ENCODE data around the gene LRFN2.

The LRFN2 gene

DNA sequence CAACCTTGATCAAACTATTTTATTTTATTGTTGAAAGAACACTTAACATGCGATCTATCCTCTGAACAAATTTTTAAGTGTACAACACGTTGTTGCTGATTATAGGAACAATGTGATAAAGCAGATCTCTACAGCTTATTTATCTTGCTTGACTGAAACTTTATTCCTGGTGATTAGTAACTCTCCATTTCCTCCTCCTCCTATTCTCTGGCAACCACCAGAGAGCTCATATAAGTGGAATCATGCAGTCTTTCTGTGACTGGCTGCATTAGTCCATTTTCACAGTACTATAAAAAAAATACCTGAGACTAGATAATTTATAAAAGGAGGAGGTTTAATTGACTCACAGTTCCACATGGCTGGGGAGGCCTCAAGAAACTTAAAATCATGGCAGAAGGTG is 218.1 kb downstream of the LRFN2 start:
- Histone ChIP-seq H3K27ac (ENCODE audit: low read depth, low read length, severe bottlenecking) (no peak overlapping the region), H3K4me3 (ENCODE audit: extremely low read depth, insufficient read depth, low read length, poor library complexity, severe bottlenecking) (no peak overlapping the region), H3K9me3 (ENCODE audit: control insufficient read depth, low read length) (peaks cover 5% of the 10 kb centered on the region), H3K36me3 (ENCODE audit: control insufficient read depth, insufficient read depth, low read length) (no peaks in the 10 kb centered on the region), H3K4me1 (ENCODE audit: control insufficient read depth, insufficient read depth, low read length, poor library complexity, severe bottlenecking) (no peaks in the 10 kb centered on the region)
- WGBS, 2 experiments (ENCODE audit: insufficient coverage in 2 of 2) = no CpG with 5 or more reads among the region's 2 CpGs

DNA sequence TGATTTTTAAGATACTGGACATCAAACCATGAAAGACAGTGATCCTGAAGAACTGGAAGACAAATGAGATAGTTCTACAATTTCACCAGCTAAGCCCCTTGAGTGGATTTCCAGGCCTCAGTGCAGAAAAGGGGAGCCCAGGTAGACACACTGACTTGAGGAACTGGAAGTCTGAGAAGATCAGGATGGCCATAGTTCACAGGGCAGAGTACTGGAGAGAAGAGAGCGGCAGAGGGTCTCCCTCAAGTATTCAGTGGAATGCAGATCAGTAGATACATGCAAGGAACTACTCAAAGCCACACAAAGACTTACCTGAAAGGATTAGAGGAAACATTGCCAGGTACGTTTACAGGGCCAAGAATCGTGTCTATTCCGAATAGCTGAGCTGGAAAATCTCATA is 224.3 kb downstream of the LRFN2 start:
- Histone ChIP-seq H3K9me3 (ENCODE audit: control insufficient read depth, low read length) (peaks cover 5% of the 10 kb centered on the region), H3K4me1 (ENCODE audit: control insufficient read depth, insufficient read depth, low read length, poor library complexity, severe bottlenecking) (no peaks in the 10 kb centered on the region), H3K36me3 (ENCODE audit: control insufficient read depth, insufficient read depth, low read length) (no peaks in the 10 kb centered on the region), H3K27ac (ENCODE audit: low read depth, low read length, severe bottlenecking) (no peak overlapping the region), H3K4me3 (ENCODE audit: extremely low read depth, insufficient read depth, low read length, poor library complexity, severe bottlenecking) (no peak overlapping the region)
- 77 to 85% methylated on average over 3 to 4 of the region's 4 CpGs for WGBS, 2 experiments (ENCODE audit: insufficient coverage in 2 of 2)

DNA sequence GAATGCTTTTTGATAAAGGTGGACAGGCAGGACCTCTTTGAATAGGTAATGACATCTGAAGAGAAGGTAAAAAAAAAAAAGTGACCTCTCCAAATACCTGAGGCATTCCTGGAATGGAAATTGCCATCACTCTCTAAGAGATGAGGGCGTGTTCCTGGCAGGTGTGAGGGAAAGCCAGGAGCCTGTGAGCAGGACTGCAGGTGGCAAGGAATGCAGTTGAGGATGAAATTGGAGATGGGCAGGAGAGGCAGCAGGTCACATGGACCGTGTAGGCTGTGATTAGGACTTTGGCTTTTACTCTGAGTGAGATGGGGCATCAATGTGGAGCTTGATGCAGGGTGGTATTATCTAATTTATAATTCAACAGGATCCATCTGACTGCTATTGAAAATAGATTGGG is 227.4 kb downstream of the LRFN2 start:
- Histone ChIP-seq H3K36me3 (ENCODE audit: control insufficient read depth, insufficient read depth, low read length) (no peaks in the 10 kb centered on the region), H3K27ac (ENCODE audit: low read depth, low read length, severe bottlenecking) (no peak overlapping the region), H3K4me1 (ENCODE audit: control insufficient read depth, insufficient read depth, low read length, poor library complexity, severe bottlenecking) (peaks cover 10% of the 10 kb centered on the region), H3K4me3 (ENCODE audit: extremely low read depth, insufficient read depth, low read length, poor library complexity, severe bottlenecking) (no peak overlapping the region), H3K9me3 (ENCODE audit: control insufficient read depth, low read length) (no peaks in the 10 kb centered on the region)
- 39 to 60% methylated on average over 1 to 2 of the region's 2 CpGs for WGBS, 2 experiments (ENCODE audit: insufficient coverage in 2 of 2)

DNA sequence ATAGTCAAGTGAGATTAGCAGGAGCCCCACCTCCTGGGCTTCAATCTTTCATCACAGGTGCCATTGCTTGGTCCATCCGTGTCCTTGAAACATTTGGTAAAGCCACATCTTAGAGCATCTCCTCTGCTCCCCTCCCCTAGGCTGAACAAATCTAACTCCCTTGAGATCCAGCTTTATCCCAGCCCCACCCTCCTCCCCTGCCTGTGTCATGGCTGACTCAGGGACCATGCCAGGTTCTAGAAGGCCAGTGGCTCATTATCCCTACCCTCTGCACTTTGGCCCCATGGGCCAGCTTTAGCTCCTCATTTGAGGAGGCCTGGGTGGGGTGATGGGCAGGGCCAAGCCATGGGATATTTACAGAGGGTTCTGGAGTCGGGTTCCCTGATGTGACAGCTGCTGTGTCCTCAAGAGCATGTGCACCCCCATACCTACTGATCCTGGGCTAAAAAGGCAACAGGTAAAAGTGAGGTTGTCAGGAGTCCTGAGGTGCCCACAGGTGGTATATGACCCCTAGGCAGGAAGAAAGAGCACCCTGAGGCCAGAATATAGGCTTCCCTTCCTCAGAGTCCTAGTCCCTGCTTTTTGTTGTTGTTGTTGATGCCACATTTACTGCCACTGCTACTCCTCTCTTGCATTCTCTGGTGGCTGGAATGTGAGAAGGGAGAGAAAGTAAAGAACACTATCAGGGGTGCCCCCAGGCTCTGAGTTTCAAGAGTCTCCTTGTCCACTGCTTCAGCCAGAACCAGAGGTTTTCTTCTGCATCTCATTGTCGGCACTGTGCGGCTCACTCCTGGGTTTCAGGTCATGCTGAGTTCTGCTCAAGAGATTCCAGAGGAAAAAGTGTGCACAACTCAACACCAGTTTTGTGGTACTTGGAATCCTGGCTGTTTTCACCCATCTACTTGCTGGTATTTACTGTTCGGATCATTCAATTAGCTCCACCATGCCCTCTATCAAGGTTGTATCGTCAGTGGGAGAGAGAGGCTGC is 228.4 kb downstream of the LRFN2 start:
- H3K9me3 ChIP-seq (ENCODE audit: control insufficient read depth, low read length) = no peaks in the 10 kb centered on the region
- peaks cover 10% of the 10 kb centered on the region for H3K4me1 ChIP-seq (ENCODE audit: control insufficient read depth, insufficient read depth, low read length, poor library complexity, severe bottlenecking)
- WGBS, 2 experiments (ENCODE audit: insufficient coverage in 2 of 2) = 89 to 99% methylated on average over 4 to 5 of the region's 6 CpGs
- H3K27ac ChIP-seq (ENCODE audit: low read depth, low read length, severe bottlenecking) = no peak overlapping the region
- H3K36me3 ChIP-seq (ENCODE audit: control insufficient read depth, insufficient read depth, low read length) = no peaks in the 10 kb centered on the region
- H3K4me3 ChIP-seq (ENCODE audit: extremely low read depth, insufficient read depth, low read length, poor library complexity, severe bottlenecking) = no peak overlapping the region

DNA sequence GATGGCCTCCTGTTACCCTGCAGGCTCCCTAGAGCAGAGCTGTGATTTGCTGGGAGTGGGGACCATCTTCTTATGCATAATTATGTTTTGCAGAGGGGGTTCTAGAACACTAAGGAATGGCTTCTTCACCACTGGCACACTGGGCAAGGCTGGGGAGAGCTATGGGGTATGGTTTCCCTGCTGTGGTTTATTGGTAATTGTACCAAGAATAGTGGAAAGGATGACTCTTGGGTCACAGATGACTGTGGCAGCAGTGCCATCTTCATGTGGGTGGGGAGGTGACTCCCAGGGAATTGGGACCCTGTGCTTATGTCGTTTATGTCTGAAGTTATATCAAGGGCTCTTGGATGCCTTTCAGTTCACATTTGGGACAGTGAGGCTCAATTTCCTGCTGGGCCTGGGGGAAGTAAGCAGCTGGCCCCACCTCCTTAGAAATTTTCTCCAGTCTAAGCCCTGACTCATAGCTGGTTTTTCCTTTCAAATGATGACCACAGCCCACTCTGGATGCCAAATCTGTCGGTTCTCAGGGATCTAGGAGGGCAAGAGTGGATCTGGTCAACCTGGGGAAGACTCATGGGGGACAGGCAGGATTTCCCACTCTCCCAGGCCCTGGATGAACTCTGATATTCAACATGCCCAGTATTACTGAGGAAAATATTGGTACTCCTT is 230.8 kb downstream of the LRFN2 start:
- H3K4me3 ChIP-seq (ENCODE audit: extremely low read depth, insufficient read depth, low read length, poor library complexity, severe bottlenecking) = no peak overlapping the region
- no peak overlapping the region for H3K27ac ChIP-seq (ENCODE audit: low read depth, low read length, severe bottlenecking)
- H3K36me3 ChIP-seq (ENCODE audit: control insufficient read depth, insufficient read depth, low read length) = no peaks in the 10 kb centered on the region
- no peaks in the 10 kb centered on the region for H3K9me3 ChIP-seq (ENCODE audit: control insufficient read depth, low read length)
- WGBS, 2 experiments (ENCODE audit: insufficient coverage in 2 of 2) = 0% methylated on average over 1 of the region's 2 CpGs
- H3K4me1 ChIP-seq (ENCODE audit: control insufficient read depth, insufficient read depth, low read length, poor library complexity, severe bottlenecking) = peaks cover 27% of the 10 kb centered on the region

DNA sequence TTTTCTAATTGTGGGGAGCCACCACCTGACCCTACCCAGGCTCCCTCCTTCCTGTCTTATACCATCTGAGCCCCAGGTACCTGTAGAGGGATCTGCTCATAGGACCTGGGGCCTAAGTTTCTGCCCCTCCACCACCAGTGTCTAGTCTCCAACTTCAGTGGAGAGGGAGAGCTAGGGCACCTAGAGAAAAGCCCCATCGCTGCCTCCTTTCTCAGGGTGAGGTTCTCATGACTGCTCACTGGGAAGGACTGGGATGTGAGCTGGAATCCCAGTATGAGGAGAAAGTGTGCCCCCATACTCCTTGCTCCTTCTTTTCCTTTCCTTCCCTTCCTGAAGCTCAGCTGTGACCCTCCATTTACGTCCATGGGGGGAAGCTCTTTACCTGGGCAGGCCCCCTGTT is 231.6 kb downstream of the LRFN2 start:
- Histone ChIP-seq H3K9me3 (ENCODE audit: control insufficient read depth, low read length) (no peaks in the 10 kb centered on the region), H3K4me3 (ENCODE audit: extremely low read depth, insufficient read depth, low read length, poor library complexity, severe bottlenecking) (no peak overlapping the region), H3K27ac (ENCODE audit: low read depth, low read length, severe bottlenecking) (no peak overlapping the region), H3K4me1 (ENCODE audit: control insufficient read depth, insufficient read depth, low read length, poor library complexity, severe bottlenecking) (peaks cover 33% of the 10 kb centered on the region), H3K36me3 (ENCODE audit: control insufficient read depth, insufficient read depth, low read length) (no peaks in the 10 kb centered on the region)
- 100% methylated on average over 1 to 2 of the region's 2 CpGs for WGBS, 2 experiments (ENCODE audit: insufficient coverage in 2 of 2)

DNA sequence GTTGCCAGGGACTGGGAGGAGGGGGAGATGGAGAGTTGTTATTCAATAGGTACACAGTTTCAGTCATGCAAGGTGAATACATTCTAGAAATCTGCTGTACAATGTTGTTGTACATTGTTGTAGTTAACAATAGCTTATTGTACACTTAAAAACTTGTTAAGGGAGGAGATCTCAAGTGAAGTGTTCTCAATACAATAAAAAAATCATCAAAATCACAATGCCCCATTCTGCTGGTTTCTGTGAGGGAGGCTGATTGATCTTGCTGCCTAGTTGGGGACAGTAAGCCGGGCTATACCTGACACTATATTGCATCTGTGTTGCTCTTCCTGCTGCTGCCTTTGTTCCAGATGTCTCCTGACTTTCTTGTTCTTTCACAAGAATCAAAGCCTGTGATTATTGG is 232.1 kb downstream of the LRFN2 start:
- H3K4me3 ChIP-seq (ENCODE audit: extremely low read depth, insufficient read depth, low read length, poor library complexity, severe bottlenecking) = no peak overlapping the region
- H3K36me3 ChIP-seq (ENCODE audit: control insufficient read depth, insufficient read depth, low read length) = no peaks in the 10 kb centered on the region
- WGBS, 2 experiments (ENCODE audit: insufficient coverage in 2 of 2) = 80 to 100% methylated on average over 1 of the region's 1 CpG
- H3K9me3 ChIP-seq (ENCODE audit: control insufficient read depth, low read length) = no peaks in the 10 kb centered on the region
- no peak overlapping the region for H3K27ac ChIP-seq (ENCODE audit: low read depth, low read length, severe bottlenecking)
- peaks cover 33% of the 10 kb centered on the region for H3K4me1 ChIP-seq (ENCODE audit: control insufficient read depth, insufficient read depth, low read length, poor library complexity, severe bottlenecking)

DNA sequence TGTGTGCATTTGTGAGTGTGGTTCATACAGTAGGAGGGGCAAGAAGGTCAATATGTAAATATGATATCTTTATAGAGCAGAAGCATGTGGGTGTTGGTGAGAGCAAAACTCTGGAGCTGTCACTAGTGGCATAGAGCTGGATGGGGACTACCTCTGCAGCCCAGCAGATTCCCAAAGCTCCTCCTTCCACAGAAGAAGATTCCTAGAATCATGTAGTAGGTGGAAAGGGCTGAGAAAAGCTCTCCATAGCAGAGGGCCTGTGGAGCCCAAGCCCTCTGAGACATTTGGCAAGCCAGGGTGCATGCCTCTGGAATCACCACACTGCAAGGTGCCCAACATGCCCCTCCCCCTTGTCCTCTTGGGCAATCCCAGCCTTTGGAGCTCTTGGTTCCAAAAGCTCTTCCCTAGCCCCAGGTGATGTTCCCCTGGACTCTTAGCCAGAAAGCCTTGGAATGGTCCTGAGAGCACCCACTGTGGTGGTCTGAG is 233.2 kb downstream of the LRFN2 start:
- Histone ChIP-seq H3K36me3 (ENCODE audit: control insufficient read depth, insufficient read depth, low read length) (no peaks in the 10 kb centered on the region), H3K4me3 (ENCODE audit: extremely low read depth, insufficient read depth, low read length, poor library complexity, severe bottlenecking) (no peak overlapping the region), H3K27ac (ENCODE audit: low read depth, low read length, severe bottlenecking) (no peak overlapping the region), H3K4me1 (ENCODE audit: control insufficient read depth, insufficient read depth, low read length, poor library complexity, severe bottlenecking) (peaks cover 43% of the 10 kb centered on the region), H3K9me3 (ENCODE audit: control insufficient read depth, low read length) (no peaks in the 10 kb centered on the region)

DNA sequence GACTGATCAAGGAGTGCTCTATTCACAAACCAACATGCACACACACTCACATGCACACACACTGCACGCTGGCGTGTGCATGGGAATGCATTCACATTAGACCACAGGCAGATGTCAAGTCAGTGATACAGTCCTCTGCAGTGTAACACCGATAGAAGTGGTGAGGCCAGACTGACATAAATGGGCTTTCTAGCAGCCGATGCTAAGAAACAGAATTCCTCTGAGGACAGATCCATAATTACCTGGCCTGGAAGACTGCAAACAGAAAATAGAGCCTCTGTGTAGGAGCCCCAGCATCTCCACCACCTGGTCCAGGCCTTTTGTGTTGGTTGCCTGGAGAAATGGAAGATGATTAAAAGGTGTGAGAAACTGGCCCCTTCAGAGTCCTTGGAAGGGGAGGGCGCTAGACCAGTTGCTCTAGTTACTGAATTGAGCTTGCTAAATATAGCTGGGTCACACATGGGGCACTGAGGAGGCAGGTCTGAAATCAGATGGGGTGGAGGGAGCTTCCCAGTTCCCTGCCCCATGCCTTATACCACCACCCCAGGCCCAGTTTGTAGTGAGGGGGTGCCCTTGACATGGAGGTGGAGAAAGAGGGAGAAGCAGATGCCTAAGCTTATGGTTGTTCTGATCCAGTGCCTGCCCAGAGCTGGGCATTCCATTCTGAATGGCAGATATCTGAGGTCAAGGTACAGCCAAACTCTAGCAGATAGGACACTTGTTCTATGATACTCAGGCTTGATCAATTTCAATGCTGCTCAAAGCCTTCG is 233.8 kb downstream of the LRFN2 start:
- peaks cover 49% of the 10 kb centered on the region for H3K4me1 ChIP-seq (ENCODE audit: control insufficient read depth, insufficient read depth, low read length, poor library complexity, severe bottlenecking)
- WGBS, 2 experiments (ENCODE audit: insufficient coverage in 2 of 2) = 82 to 87% methylated on average over 6 of the region's 6 CpGs
- no peaks in the 10 kb centered on the region for H3K9me3 ChIP-seq (ENCODE audit: control insufficient read depth, low read length)
- no peaks in the 10 kb centered on the region for H3K36me3 ChIP-seq (ENCODE audit: control insufficient read depth, insufficient read depth, low read length)
- no peak overlapping the region for H3K4me3 ChIP-seq (ENCODE audit: extremely low read depth, insufficient read depth, low read length, poor library complexity, severe bottlenecking)
- peak overlapping the region; percentile 11 for H3K27ac ChIP-seq (ENCODE audit: low read depth, low read length, severe bottlenecking)

DNA sequence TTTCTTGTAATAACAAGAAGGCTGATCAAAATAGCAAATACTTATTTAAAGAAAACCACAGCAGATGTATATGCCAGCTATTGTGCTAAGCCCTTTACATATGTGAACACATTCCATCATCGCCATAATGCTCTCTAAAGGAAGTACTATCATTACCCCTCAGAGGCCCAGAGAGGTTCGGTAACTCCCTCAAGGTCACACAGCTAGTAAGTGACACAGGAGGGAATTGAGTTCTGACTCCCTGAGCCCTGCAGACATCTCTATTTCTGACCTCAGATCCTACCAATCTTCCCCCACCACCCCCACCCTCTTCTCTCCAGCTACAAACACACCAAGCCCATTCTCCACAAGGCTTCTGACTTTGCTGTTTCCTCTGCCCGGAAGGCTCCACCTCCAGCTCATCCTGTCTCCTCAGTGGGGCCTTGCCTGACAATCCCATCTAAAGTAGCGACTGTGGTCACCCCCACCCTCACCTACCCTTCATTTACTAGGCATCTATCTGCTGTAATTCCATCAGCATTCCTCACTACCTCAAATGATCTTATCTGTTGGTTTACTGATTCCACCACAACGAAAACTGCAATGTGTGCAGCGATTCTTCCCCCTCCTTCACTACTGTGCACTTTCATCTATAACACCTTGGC is 234.5 kb downstream of the LRFN2 start:
- 77 to 95% methylated on average over 4 to 6 of the region's 6 CpGs for WGBS, 2 experiments (ENCODE audit: insufficient coverage in 2 of 2)
- peaks cover 56% of the 10 kb centered on the region for H3K4me1 ChIP-seq (ENCODE audit: control insufficient read depth, insufficient read depth, low read length, poor library complexity, severe bottlenecking)
- H3K4me3 ChIP-seq (ENCODE audit: extremely low read depth, insufficient read depth, low read length, poor library complexity, severe bottlenecking) = no peak overlapping the region
- H3K36me3 ChIP-seq (ENCODE audit: control insufficient read depth, insufficient read depth, low read length) = no peaks in the 10 kb centered on the region
- no peaks in the 10 kb centered on the region for H3K9me3 ChIP-seq (ENCODE audit: control insufficient read depth, low read length)
- H3K27ac ChIP-seq (ENCODE audit: low read depth, low read length, severe bottlenecking) = peak overlapping the region; percentile 11
